HG03060 (cell line): ENCODE data around the gene CLDN16.

Experiments
- ATAC-seq: cut with Tn5 transposase; IDR thresholded peaks from one replicate; pipeline ENCODE4 v1.9.1; 2021; ENCODE audit warnings: low read depth, moderate number of reproducible peaks; ENCODE audit not compliant: unreplicated experiment

CLDN16 gene, protein sequence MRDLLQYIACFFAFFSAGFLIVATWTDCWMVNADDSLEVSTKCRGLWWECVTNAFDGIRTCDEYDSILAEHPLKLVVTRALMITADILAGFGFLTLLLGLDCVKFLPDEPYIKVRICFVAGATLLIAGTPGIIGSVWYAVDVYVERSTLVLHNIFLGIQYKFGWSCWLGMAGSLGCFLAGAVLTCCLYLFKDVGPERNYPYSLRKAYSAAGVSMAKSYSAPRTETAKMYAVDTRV

DNA sequence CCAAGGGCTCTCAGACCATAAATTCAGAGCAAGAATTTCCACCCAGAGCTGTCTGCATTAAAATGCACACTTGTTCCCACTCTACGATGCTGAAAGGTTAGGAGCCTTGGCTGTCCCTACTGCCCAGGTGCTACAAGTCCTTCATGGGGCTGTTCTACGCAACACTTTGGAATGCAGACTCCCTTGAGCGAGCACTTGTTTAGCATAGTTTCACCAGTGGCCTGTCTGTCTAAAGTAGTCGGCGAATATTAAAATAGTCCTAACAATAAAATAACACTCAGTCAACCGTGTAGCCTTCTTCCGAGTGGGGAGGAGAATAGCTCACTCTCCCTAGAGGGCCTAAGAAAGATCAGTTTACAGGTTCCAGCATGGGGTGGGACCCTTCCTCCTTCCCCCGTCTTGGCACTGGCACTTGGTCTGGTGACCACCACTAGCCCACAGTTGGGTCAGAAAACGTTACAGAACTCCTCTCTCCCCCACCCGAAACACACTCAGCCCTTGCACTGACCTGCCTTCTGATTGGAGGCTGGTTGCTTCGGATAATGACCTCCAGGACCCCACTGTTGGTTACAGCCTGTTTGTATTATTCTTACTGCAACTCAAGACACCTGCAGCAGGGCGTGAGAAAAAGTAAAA is at the start of gene CLDN16:
TSS of gene CLDN16 (plus strand) at position 586 of the 636 bp plus-strand sequence. CDS start 167 bp downstream, outside the sequence.
- no peak for ATAC-seq

DNA sequence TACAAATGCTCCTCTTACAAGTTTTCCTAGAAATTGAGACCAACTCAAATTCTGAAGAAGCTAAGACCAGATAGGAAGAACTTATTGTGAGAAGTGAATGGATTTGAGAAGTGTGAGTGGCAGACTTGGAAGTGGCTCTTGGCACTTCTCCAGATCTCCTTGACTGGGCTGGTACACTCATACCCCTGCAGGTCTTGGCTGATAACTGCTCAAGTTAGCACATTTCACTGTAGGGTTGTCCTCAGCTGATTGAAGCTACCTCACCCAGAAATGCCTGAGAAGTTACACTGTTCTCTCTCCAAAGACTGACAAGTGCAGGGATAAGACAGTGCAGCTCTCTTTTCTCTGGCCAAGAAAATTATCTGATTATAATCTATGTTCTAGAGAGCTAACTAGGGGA is 49.2 kb upstream of the CLDN16 start:
- no peak for ATAC-seq

DNA sequence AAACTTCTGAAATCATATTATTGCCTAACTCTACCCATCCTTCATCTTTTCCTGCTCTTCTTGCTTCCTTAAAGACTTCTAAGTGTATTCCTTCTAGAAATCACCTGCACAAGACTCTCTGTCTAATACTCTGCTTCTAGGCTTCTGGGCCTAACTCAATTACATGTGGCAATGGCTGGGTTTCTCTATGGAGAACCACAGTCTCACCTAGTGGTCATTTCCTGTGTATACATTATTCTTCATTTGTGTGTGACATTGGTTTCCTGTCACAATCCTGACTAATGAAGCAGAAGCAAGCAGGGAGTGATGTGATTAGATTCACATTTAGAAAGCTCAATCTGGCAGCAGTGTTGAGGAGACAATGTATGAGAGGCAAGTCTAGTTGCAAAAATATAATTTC is 48.8 kb upstream of the CLDN16 start:
- ATAC-seq = no peak

DNA sequence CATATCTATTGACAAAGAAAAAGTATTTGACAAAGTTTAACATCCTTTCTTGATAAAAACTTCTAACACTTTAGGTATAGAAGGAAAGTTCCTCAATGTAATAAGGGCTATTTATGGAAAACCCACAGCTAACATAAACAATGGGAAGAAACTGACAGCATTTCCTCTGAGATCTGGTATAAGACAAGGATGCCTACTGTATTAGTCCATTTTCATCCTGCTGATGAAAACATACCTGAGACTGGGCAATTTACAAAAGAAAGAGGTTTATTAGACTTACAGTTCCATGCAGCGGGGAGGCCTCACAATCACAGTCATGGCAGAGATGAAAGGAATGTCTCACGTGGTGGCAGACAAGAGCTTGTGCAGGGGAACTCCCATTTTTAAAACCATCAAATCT is 47.9 kb upstream of the CLDN16 start:
- no peak for ATAC-seq

DNA sequence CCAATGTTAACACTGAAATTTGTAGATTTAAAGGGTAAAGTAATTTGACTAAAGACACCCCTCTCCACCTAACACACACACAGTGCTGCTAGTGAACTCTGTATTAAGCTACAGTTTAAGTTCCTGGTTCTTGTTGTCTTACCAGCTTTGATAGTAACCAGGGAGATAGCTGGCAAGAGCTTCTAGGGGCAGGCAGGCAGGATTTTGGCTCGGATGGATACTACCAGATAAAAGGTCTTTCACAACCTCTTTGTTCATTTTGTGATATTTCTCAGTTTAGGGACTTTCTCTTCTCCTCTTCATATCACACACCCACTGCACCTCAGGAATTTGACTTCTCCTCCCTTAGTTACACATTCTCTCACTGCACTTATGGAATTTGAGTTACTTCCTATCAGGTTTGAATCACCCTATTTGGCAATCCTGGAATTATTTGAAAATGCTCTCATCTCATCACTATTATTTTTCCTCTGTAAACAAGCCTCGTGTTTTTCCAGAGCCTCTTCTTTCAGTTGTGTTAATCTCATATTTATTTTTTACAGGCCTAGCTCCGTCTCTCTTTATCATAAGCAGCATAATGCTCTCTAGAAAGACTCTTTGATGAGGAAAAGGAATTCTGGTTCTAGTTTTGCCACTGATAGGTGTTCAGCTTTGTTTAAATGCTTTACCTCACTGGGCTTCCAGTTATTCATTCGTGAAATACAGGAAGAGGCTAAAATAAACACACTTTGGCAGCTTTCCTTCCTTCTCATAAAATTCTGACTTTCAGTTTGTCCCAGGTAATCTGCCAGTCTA is 42.7 kb upstream of the CLDN16 start:
- ATAC-seq = no peak

DNA sequence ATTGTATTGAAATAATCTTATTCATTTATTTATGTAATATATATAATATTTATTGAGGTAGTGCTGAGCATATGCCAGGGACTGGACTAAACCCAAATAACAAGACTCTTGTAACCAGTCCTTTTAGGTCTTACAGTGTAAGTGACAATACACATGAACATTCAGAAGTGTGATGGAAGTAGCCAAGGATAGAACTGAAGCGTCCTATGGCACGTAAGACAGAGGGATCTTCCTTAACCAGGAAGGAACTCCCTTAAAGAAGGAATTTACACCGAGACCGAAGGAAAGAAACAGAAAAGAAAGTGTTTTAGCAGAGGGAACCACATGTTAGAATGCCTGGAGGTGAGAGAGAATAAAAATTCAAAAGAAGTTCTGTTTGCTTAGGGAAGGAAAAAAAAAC is 42.1 kb upstream of the CLDN16 start:
- ATAC-seq = no peak

DNA sequence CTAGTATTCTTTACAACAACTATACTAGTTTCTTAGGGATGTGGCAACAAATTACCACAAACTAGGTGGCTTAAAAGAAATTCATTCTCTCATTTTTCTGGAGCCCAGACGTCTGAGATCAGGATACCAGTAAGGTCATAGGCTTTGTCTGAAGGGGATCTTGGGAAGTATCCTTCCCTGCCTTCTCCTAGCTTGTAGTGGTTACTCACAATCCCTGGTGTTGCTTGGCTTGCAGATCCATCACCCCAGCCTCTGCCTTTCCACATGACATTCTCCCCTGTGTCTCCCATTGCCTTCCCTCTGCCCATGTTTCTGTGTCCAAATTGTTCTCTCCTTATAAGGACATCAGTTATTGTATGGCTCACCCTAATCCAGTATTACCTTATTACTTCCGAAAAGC is 41.4 kb upstream of the CLDN16 start:
- ATAC-seq = no peak

DNA sequence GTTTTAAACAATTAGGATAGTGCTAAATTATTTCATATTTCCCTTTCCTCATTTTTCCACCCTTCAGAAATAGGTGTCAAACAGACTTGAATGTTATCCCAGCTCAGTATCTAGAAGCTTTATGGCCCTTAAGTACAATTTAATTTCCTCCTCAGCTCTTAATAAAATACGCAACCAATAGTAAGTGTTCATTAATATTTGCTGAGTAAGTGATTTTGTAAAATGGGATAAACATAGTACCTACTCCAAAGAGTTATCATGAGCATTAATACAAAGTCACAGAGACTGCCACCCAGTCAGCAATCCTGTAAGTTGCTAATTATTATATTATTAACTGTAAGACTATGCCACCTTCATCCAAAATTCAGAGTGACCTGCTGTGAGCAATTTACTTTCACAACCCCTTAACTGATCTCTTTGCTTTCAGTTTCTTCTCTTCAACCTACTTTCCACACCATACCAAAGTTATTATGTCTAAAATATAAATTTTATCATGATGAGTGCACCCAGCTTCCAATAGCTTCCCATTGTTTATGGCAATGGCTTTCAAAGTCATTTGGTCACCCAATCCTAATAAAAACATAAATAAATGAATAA is 35.0 kb upstream of the CLDN16 start:
- no peak for ATAC-seq

DNA sequence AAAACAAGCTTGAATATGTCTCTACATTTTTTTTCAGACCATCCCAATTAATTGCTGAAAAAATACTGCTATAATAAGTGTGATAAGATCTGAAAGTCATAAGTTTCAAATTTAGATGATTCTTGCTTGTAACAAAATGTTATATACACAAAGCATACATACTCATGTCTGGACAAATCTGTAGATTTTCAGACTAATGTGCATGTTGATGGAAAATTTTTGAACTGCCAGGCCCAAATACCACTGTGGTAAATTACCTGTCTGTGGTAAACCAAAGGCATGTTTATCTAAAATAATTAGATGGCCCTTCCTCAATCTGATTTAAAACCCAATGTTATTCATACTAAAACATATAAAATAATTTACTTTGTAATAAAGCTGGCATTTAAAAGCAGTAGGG is 31.7 kb upstream of the CLDN16 start:
- ATAC-seq = no peak

DNA sequence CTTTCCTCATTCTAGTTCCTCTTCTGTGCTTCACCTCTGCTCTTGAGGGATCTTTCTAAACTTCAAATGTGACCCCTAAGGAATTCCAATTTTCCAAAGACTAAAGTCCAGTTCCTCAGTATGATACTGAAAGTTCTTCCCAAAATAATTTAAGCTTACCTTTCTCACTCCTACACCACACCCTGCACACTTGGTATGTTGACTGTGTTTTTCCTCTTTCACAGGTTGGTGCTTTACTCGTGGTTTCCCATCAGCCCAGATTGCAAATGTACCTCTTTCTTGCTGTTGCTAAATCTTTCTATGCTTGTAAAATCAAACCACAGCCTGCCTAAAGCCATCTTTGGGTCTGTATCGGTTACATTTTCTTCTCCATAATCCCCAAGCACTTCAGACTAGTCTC is 30.5 kb upstream of the CLDN16 start:
- no peak for ATAC-seq

DNA sequence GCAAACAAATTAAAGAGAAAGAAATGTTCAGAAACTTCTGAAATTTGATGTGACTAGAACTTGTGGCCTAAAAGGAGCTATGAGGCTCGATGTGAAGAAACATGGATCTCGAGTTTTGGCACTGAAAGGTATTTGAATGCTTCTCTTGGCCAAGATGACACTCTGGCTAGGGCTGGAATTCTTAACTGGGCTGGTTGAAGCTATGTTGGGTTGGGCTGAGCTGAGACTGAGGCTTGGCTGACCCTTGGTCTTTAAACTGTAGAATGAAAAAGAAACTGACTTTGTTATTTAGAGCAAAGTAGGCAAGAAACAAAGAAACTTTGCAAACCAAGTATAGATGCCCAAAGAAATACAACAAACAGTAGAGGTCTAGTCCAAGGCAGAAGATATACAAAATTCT is 28.1 kb upstream of the CLDN16 start:
- no peak for ATAC-seq

DNA sequence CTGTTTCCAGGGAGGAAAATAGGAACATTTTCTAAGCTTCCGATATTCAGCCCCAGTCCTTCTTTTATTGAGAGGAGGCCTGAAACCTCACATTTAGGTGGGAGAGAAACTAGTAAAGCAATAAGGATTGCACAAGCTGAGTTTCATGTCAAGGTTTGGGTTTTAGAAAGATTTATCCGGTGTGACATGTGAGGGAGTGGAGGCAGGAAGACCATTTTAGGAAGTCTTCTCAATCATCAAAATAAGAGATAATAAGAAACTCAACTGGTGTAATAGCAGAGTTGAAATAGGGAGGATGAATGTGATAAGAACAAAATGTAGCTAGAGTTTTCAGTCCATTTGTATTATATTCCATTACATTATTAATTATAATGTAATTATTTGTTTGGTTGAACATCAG is 27.7 kb upstream of the CLDN16 start:
- ATAC-seq = no peak

DNA sequence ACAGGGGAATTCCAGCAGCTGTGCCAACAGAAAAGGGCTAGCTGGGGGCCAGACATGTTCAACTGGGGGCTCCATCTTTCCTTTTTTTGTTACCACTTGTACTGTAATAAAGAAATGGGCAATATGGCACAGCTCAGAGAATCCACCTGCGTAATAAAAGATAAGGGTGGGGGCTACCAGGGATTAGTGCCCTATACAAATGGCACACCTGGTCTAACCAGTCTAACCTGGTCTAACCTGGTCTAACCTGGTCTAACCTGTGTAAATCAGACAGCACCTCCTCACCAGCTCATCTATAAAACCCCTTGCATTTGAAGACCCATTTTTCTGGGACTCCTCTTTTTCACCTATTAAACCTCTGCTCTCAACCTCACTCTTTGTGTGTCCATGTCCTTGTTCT is 26.2 kb upstream of the CLDN16 start:
- ATAC-seq = no peak

DNA sequence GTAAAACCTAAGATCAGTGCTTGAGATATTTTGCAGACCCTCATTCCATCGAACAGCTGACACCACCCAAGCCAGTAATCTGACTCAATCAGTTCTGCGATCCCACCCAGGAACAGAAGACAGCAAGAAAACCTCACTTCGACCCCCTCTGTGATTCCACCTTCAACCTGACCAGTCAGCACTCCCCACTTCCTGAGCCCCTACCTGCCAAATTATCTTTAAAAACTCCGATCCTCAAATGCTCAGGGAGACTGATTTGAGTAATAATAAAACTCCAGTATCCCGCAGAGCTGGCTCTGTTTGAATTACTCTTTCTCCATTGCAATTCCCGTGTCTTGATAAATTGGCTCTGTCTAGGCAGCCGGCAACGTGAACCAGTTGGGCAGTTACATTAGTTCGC is 25.7 kb upstream of the CLDN16 start:
- no peak for ATAC-seq

DNA sequence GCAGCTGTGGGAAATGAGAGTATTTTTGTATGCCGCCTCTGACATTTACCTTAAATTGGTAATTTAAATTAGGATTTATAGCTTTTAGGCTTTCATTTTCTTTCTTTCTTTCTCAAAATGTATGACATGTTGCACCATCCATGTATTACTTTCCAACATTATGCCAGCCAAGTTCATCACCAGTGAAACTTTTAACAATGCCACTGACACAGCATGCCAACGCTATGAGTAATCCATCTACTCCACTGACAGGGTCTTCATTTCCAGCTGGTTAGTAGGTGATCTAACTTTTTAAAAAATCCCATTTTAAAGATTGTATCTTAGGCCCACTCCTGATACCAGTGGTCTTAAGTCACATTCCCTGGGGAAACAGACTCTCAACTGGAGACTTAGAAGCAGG is 21.8 kb upstream of the CLDN16 start:
- no peak for ATAC-seq

DNA sequence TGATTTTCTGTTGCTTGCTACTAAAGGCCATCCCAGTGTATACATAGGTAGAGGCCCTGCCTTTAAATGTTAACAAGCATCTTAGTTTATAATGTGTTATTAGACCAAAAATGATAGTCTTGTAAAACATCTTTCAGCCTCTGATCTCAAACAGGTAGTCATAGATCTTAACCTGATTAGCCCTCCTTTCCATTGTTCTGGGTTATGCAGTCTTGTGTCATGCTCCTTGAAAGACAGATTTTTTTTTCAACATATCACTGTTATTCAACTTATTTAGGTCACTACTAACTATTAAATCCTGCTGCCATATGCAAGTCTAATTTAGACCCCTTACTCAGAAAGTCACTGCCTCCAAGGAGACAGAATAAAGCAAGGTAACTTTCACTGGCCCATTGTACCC is 19.1 kb upstream of the CLDN16 start:
- no peak for ATAC-seq

DNA sequence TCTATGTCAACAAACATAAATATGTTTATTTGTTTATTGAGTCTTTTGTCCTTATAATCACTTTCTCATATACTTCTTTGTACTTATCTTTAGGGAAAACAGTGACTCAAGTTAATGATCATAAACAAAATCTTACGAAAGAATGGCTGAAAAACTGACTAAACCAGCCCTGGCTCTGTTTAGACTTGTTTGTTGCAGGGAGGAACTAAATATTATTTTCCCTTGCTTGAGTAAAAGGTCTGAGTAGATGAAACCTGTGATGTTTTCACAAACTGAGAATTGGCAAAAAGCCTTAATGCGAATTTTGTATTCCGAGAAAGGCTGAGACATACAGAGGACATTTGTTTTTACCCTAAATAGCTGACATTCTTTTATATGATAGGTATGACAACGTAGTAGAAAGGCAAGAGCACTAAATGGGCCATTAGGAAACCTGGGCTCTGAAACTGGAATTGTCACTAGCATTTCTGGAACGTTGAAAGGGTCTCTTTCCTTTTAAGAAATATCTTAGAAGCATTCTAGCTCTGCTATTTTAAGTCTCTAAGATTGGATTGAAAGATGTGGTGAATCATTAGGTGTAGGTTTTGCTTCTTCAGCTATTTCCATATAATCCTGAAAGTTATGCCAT is 18.2 kb upstream of the CLDN16 start:
- ATAC-seq = no peak

DNA sequence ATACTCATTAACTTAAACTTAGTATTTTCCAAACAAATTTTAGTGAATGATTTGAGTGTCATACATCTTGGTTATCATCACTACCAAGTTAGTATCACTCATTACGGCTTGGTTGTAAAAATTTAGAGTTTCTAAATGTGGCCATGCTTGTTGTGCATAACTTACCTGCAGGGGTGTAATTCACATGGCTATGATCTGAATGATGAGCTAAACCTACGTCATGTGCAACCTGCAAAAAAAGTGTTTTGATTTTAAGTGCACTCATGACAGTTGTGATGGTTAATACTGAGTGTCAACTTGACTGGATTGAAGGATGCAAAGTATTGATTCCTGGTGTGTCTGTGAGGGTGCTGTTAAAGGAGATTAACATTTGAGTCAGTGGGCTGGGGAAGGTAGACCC is 17.6 kb upstream of the CLDN16 start:
- ATAC-seq = no peak

DNA sequence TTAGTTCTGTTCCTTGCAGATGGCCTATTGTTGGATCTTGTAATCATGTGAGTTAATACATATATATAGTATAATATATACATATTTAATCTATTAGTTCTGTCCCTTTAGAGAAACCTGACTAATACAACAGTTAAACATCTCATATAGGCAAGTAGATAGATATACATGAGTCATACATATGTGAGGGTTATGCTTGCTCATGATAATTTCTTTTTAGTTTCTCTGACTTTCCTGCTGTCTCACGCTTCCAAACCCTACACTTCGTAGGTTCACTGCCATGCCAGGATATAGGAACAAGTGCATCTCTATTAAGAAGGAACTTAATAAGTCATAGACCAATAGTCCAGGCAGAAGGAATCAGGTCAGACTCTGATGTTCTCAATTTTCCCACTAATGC is 16.8 kb upstream of the CLDN16 start:
- ATAC-seq = no peak

DNA sequence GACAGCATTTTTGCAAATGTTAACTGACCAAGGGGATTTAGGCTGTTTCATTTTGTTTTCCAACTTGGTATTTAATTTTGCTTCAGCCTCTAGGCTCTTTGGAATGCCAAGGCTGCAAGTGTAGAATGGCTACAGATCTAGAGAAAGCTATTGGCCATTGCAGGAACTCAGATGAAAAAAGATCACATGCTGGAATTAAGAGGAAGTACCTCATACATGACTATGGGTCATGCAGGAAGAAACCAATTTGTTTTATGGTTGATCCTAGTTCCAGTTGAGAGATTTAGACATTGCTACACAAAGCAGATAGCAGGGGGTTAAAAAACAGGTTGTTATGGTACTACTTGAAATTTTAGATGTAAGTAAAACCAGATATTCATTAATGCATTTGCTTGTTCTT is 12.7 kb upstream of the CLDN16 start:
- ATAC-seq = no peak

DNA sequence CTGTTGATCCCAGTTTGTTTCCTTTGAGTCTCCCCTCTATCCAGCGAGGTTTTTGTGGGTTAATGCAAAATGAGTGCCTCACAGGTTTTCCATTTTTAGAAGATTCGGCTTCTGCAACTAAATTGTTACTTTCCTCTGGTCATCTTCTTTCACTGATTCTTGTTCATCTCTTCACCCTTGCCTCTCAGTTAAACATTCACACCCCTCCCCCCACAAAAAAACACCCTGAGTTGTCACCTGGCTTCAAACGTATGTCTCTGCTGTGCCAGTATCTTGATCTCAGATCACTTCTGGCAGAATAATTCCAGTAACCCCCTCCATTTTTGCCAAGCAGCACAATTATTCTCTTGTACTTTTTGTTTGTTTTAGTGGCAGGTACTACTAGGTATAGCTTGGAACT is 12.3 kb upstream of the CLDN16 start:
- ATAC-seq = no peak
